H7 (cell line): ENCODE results near the gene ABCF3. TPM values are rescaled to one million over a fixed set of nuclear protein-coding genes. Genes with fewer than 3 reads are reported as not detected.

Experiments used
- DNase-seq: peaks from one replicate; pipeline ENCODE4 v3.0.0; 2012
- H3K27me3 ChIP-seq: 2 replicates; pipeline ENCODE4 v1.6.0; 2011; ENCODE audit warnings: mild to moderate bottlenecking, low read length; ENCODE audit not compliant: control insufficient read depth, insufficient read depth
- H3K36me3 ChIP-seq: replicated peaks from 2 replicates; pipeline ENCODE4 v1.5.1; 2011; ENCODE audit warnings: low read length; ENCODE audit not compliant: control insufficient read depth, insufficient read depth
- H3K4me3 ChIP-seq: 2 replicates; pipeline ENCODE4 v1.5.1; 2011; ENCODE audit warnings: low read depth, mild to moderate bottlenecking, control low read depth, low read length, moderate library complexity; ENCODE audit not compliant: insufficient read depth
- total RNA-seq: library from RNA; depleted of rRNA; stranded (reverse); fragments of >200 nt; shearing (Covaris generic); gene quantifications from 2 replicates; pipeline ENCODE4 v1.2.3, GENCODE V29; 2014; rRNA removed

The ABCF3 gene
- total RNA-seq, 1 experiment from 2014 or later = 38.8 TPM

DNA sequence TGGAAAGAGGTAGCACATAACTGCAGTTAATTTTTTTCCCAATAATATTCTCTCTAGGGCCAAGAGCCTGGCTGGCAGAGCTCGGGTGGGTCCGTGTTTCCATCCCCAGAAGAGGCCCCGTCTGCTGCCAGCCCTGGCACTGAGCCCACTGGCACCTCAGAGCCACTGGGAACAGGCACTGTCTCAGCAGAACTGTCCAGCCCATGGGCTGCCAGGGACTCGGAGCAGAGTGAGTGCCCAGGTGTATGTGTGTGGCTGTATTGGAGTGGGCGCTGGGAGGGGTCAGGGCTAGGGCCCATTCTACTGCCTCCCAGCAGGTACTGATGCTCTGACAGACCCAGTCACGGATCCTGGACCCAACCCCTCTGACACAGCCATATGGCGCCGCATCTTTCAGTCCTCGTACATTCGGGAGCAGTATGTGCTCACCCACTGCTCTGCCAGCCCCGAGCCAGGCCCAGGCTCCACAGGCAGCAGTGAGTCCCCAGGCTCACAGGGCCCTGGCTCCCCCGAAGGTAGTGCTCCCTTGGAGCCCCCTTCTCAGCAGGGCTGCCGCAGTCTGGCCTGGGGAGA is 52.3 kb downstream of the ABCF3 start:
- peaks cover 5% of the 10 kb centered on the region; the same call in 1 of the 2 replicates for H3K36me3 ChIP-seq
- H3K27me3 ChIP-seq = no peaks in the 10 kb centered on the region; the same call in none of the 2 replicates
- DNase-seq = peak; percentile 31

DNA sequence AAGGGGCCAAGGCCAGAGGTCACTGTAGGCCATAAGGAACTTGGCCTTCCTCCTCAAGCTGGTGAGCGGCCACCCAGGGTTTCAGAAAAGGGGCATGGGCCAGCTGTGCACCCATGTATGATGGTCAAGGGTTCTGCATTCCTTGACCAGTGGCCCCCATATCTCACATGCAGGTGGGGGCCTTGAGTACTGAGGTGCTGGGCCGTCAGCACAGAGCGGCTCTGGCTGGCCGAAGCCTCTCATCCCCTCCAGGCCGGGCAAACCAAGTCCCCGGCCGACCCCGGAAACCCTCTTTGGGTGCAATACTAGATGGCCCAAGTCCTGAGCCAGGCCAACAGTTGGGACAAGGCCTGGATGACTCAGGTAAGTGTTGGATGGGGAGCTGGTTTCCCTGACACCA is 53.2 kb downstream of the ABCF3 start:
- no peak overlapping the region for H3K4me3 ChIP-seq
- no peaks in the 10 kb centered on the region; the same call in none of the 2 replicates for H3K27me3 ChIP-seq
- DNase-seq = peak; percentile 28
- peaks cover 12% of the 10 kb centered on the region for H3K36me3 ChIP-seq

More for the DNA sequence above, 52.3 kb downstream of the ABCF3 start:
- H3K4me3 ChIP-seq = no peak overlapping the region

DNA sequence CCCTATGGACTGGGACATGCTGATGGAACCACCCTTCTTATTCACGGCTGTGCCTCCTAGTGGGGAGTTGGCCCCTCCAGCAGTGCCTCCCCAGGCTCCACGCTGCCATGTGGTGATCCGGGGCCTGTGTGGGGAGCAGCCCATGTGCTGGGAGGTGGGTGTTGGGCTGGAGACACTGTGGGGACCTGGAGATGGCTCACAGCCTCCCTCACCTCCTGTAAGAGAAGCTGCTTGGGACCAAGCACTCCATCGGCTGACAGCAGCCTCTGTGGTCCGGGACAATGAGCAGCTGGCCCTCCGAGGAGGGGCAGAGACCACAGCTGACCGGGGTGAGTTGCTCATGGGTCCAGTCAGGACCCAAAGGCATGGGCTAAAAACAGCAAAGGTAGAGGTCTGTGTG is 53.7 kb downstream of the ABCF3 start:
- Histone ChIP-seq H3K36me3 (peaks cover 16% of the 10 kb centered on the region), H3K4me3 (no peak overlapping the region), H3K27me3 (no peaks in the 10 kb centered on the region; the same call in none of the 2 replicates)
- no peak for DNase-seq

DNA sequence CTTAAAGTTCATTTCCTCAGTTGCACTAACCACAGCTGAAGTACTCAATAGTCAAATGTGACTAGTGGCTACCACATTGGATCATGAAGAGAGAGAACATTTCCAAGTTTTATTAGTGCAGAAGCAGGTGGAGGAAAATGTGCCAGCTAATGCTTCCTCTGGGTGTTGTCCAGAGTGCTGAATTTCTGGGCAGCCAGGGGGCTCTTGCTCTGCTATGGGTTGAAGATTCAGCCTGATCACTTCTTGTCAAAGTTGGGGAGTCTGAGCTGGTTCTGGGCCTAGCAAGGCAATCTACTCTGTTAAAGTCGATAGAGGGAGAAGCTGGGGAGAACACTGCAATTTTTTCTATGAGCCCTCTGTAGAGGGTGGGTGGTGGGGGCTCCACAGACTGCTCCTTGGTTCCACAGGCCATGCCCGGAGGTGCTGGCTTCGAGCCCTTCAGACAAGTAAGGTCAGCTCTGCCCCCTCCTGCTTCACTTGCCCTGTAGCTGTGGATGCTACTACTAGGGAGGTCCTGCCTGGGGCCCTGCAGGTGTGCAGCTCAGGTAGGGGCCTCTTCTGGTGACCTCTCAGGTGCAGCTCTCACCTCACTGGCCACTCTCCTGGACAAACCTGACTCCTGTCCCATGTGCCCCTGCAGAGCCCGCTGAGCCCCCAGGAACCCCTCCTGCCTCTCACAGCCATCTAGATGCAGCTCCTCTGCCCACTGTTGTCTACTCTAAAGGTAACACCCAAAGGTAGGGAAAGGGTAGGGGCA is 54.6 kb downstream of the ABCF3 start:
- H3K36me3 ChIP-seq = peaks cover 25% of the 10 kb centered on the region
- no peak overlapping the region for H3K4me3 ChIP-seq
- no peaks in the 10 kb centered on the region; the same call in 1 of the 2 replicates for H3K27me3 ChIP-seq
- peak; percentile 84 for DNase-seq

DNA sequence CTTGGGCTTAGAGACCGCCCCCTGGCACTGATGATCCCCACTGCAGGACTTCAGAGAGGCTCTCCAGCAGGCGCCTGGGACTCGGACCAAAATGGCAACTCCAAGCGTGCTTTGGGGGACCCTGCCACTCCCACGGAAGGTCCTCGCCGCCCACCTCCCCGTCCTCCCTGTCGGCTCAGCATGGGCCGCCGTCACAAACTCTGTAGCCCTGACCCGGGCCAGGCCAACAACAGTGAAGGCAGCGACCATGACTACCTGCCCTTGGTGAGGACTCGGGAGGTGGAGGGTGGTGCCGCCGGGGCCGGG is 55.1 kb downstream of the ABCF3 start:
- H3K4me3 ChIP-seq = peak overlapping the region; percentile 23; the same call in 1 of the 2 replicates
- H3K36me3 ChIP-seq = peaks cover 25% of the 10 kb centered on the region
- no peaks in the 10 kb centered on the region; the same call in 1 of the 2 replicates for H3K27me3 ChIP-seq
- DNase-seq = peak; percentile 78

DNA sequence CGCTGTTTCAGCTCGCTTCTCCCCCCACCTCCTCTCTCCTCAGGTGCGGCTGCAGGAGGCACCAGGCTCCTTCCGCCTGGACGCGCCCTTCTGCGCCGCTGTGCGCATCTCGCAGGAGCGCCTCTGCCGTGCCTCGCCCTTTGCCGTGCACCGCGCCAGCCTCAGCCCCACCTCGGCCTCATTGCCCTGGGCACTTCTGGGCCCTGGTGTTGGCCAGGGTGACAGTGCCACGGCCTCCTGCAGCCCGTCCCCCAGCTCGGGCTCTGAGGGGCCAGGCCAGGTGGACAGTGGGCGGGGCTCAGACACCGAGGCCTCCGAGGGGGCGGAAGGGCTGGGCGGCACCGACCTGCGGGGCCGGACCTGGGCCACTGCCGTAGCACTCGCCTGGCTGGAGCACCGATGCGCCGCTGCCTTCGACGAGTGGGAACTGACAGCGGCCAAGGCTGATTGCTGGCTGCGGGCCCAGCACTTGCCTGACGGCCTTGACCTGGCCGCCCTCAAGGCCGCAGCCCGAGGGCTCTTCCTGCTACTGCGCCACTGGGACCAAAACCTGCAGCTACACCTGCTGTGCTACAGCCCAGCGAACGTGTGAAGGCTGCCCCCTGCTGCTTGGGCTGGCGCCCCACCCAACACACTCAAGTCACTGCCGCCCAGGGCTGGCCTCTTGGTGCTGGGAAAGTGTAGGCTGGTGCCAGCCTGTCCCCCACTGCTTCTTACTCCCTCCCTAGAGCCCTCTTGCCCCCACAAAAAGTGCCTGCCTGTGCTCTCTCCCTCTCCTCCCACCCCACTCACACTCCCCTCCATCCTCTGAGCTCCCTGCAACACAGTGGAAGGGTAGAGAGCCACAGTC is 55.7 kb downstream of the ABCF3 start:
- H3K4me3 ChIP-seq = peak overlapping the region; percentile 23; the same call in 1 of the 2 replicates
- peak; percentile 90 for DNase-seq
- no peaks in the 10 kb centered on the region; the same call in 1 of the 2 replicates for H3K27me3 ChIP-seq
- peaks cover 25% of the 10 kb centered on the region for H3K36me3 ChIP-seq

DNA sequence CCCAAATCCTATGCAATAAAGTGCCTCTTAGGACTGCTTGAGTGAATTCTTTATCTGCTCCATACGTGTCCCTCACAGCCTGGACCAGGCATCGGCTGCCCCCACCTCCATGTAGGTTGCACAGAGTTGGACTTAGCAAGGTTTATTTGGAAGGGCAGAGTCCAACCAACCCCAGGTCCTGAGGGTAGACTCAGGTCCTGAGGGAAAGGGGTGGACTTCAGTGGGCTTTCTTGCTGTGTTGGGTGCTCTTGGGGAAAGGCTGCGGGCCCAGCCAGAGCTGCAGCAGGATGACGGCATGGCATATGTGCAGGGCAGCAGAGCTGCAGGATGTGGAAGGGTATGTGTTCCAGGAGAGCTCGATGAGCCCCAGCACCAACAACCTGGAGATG is 56.3 kb downstream of the ABCF3 start:
- H3K4me3 ChIP-seq = no peak overlapping the region

More for the DNA sequence above, 56.3 kb downstream of the ABCF3 start:
- Histone ChIP-seq H3K27me3 (no peaks in the 10 kb centered on the region; the same call in 1 of the 2 replicates), H3K36me3 (peaks cover 25% of the 10 kb centered on the region)
- peak; percentile 23 for DNase-seq

Other genes starting within 250 kb of the ABCF3 start
- gene ABCC5, start 168.3 kb upstream of the ABCF3 start, total RNA-seq = 15.7 and 17.9 TPM in 2 replicates
- not detected in 2 replicates for gene HTR3D, start 154.5 kb upstream of the ABCF3 start, total RNA-seq
- gene HTR3C, start 133.2 kb upstream of the ABCF3 start, total RNA-seq = not detected in 2 replicates
- gene HTR3E, start 89.1 kb upstream of the ABCF3 start, total RNA-seq = not detected in 2 replicates
- 58.4 and 65.6 TPM in 2 replicates for gene EIF2B5, start 50.8 kb upstream of the ABCF3 start, total RNA-seq
- gene DVL3, start 30.8 kb upstream of the ABCF3 start, total RNA-seq = 40.6 and 44.4 TPM in 2 replicates
- gene AP2M1, start 11.3 kb upstream of the ABCF3 start, total RNA-seq = 567 and 667 TPM in 2 replicates
- gene VWA5B2, start 43.4 kb downstream of the ABCF3 start, total RNA-seq = 0.41 TPM in 1 of 2 replicates, not detected in the other
- gene ALG3, start 62.8 kb downstream of the ABCF3 start, total RNA-seq = 59.8 and 62.7 TPM in 2 replicates
- 10.1 and 15.2 TPM in 2 replicates for gene EEF1AKMT4, start 63.5 kb downstream of the ABCF3 start, total RNA-seq
- gene CAMK2N2, start 75.4 kb downstream of the ABCF3 start, total RNA-seq = 1.5 and 1.6 TPM in 2 replicates
- gene ECE2, start 89.8 kb downstream of the ABCF3 start, total RNA-seq = not detected in 2 replicates
- 378 and 392 TPM in 2 replicates for gene PSMD2, start 113.0 kb downstream of the ABCF3 start, total RNA-seq
- 359 and 392 TPM in 2 replicates for gene EIF4G1, start 128.4 kb downstream of the ABCF3 start, total RNA-seq
- gene FAM131A, start 151.4 kb downstream of the ABCF3 start, total RNA-seq = 36.9 and 41.1 TPM in 2 replicates
- gene CLCN2, start 175.4 kb downstream of the ABCF3 start, total RNA-seq = 17.1 and 22.3 TPM in 2 replicates
- gene POLR2H, start 175.5 kb downstream of the ABCF3 start, total RNA-seq = 92.8 and 100 TPM in 2 replicates
- 0.80 and 1.3 TPM in 2 replicates for gene THPO, start 192.0 kb downstream of the ABCF3 start, total RNA-seq
- 4.5 and 10.5 TPM in 2 replicates for gene CHRD, start 193.9 kb downstream of the ABCF3 start, total RNA-seq